K562 (cell line): Measurements from ENCODE around the gene LAPTM4A. TPM values are rescaled to one million over a fixed set of nuclear protein-coding genes. Genes with fewer than 3 reads are reported as not detected.
A peak's percentile ranks its signal among the peaks of the same experiment; 100 is the strongest.

Source experiments
- CEBPZ ChIP-seq: fragments of 150-350 bp; IDR thresholded peaks from 2 replicates; pipeline ENCODE4 v1.6.1; 2014; ENCODE audit warnings: low read depth, mild to moderate bottlenecking, low read length, borderline replicate concordance
- CXXC5 ChIP-seq: fragments of 250-450 bp; sonication (Bioruptor Pico); IDR thresholded peaks from 2 replicates; pipeline ENCODE4 v1.8.0; 2022; ENCODE audit warnings: inconsistent platforms, mild to moderate bottlenecking, moderate library complexity
- DIDO1 ChIP-seq: fragments of 450-650 bp; IDR thresholded peaks from 2 replicates; pipeline ENCODE4 v1.6.1; 2016; ENCODE audit warnings: low read depth, missing biosample characterization, missing genetic modification characterization
- EGR1 ChIP-seq: fragments of 450-650 bp; conservative IDR thresholded peaks from 2 replicates; pipeline ENCODE4 v1.6.1; 2017; ENCODE audit warnings: mild to moderate bottlenecking
- GTF3C2 ChIP-seq: IDR thresholded peaks from 3 replicates; pipeline ENCODE4 v1.6.1; 2011; ENCODE audit warnings: borderline replicate concordance, mild to moderate bottlenecking, moderate library complexity; ENCODE audit not compliant: insufficient read length; ENCODE audit errors: extremely low read depth
- HDAC1 ChIP-seq, 2 experiments: fragments of 450-650 bp; IDR thresholded peaks; 2 replicates each; pipeline ENCODE4 v1.6.1; 2016 to 2017; ENCODE audit warnings: inconsistent platforms in 1 of 2, mild to moderate bottlenecking in 1 of 2, moderate library complexity in 1 of 2
- HIVEP1 ChIP-seq: fragments of 250-450 bp; sonication (Bioruptor Pico); IDR thresholded peaks from 2 replicates; pipeline ENCODE4 v1.4.0; 2020; ENCODE audit warnings: mild to moderate bottlenecking
- IRF1 ChIP-seq: sonication (generic); formaldehyde crosslinking; IDR thresholded peaks from 2 replicates; pipeline ENCODE4 v1.8.0; 2022; ENCODE audit warnings: missing genetic modification reagents, mild to moderate bottlenecking, borderline replicate concordance
- MYBL2 ChIP-seq, 2 experiments: fragments of 450-650 bp in 1 of 2; sonication (generic) in 1 of 2; formaldehyde crosslinking in 1 of 2; IDR thresholded peaks; 2 replicates each; pipeline versions ENCODE4 v1.6.1 to v1.8.1; 2017 to 2022; ENCODE audit warnings: borderline replicate concordance in 1 of 2, inconsistent platforms in 1 of 2, low read depth in 1 of 2, mild to moderate bottlenecking in 1 of 2, missing genetic modification reagents in 1 of 2, moderate library complexity in 1 of 2
- NONO ChIP-seq, 2 experiments: fragments of 200-400 bp in 1 of 2; fragments of 450-650 bp in 1 of 2; formaldehyde crosslinking in 1 of 2; IDR thresholded peaks; 2 replicates each; pipeline ENCODE4 v1.6.1; 2017; ENCODE audit warnings: low read depth in 2 of 2, mild to moderate bottlenecking in 2 of 2, moderate library complexity in 2 of 2, low read length in 1 of 2
- NR2C1 ChIP-seq, 2 experiments: fragments of 450-650 bp; IDR thresholded peaks; 2 replicates each; pipeline ENCODE4 v1.6.1; 2017; ENCODE audit warnings: mild to moderate bottlenecking in 2 of 2, antibody characterized with exemption in 1 of 2, inconsistent platforms in 1 of 2, missing compliant biosample characterization in 1 of 2, missing genetic modification characterization in 1 of 2
- NUFIP1 ChIP-seq: fragments of 450-650 bp; IDR thresholded peaks from 2 replicates; pipeline ENCODE4 v1.6.1; 2018; ENCODE audit not compliant: partially characterized antibody
- PML ChIP-seq: IDR thresholded peaks from 2 replicates; pipeline ENCODE4 v1.6.1; 2012; ENCODE audit warnings: low read length, inconsistent platforms
- POLR3G ChIP-seq: IDR thresholded peaks from 2 replicates; pipeline ENCODE4 v1.6.1; 2011; ENCODE audit not compliant: insufficient read length, insufficient replicate concordance; ENCODE audit errors: extremely low read depth
- RAD51 ChIP-seq: fragments of 450-650 bp; IDR thresholded peaks from 2 replicates; pipeline ENCODE4 v1.7.1; 2016; ENCODE audit warnings: low read depth, mild to moderate bottlenecking, borderline replicate concordance
- ZFP1 ChIP-seq: fragments of 450-650 bp; formaldehyde crosslinking; IDR thresholded peaks from 2 replicates; pipeline ENCODE4 v1.4.0; 2020; ENCODE audit warnings: mild to moderate bottlenecking, mixed read lengths
- ZNF274 ChIP-seq: IDR thresholded peaks from 2 replicates; pipeline ENCODE4 v1.6.1; 2011; ENCODE audit warnings: low read depth, mild to moderate bottlenecking, low read length, moderate library complexity, borderline replicate concordance
- ZNF311 ChIP-seq: fragments of 250-450 bp; sonication (Bioruptor Pico); IDR thresholded peaks from 2 replicates; pipeline ENCODE4 v1.4.0; 2020; ENCODE audit warnings: mild to moderate bottlenecking, moderate library complexity
- ZNF316 ChIP-seq: fragments of 450-650 bp; IDR thresholded peaks from 2 replicates; pipeline ENCODE4 v1.6.1; 2016
- ZNF644 ChIP-seq: fragments of 200-800 bp; sonication (Bioruptor generic); IDR thresholded peaks from 2 replicates; pipeline ENCODE4 v1.6.1; 2016; ENCODE audit warnings: low read depth, missing genetic modification characterization, missing compliant biosample characterization
- ZNF780A ChIP-seq: fragments of 250-450 bp; sonication (Bioruptor Pico); IDR thresholded peaks from 2 replicates; pipeline ENCODE4 v1.5.0; 2021; ENCODE audit warnings: mild to moderate bottlenecking
- polyA plus RNA-seq, 8 experiments: library from polyadenylated mRNA; depleted of rRNA in 4 of 8; stranded (reverse) in 5 of 8; unstranded in 3 of 8; fragments of >200 nt; fragmentation: Nextera tagmentation in 2 of 8; fragmentation: Illumina TruSeq in 1 of 8; extraction: Ambion mirVana in 2 of 8; extraction: Trizol in 1 of 8; gene quantifications; 2 replicates each; pipeline versions ENCODE4 v1.2.1 to v1.2.3, GENCODE V29; 2011 to 2014; ENCODE audit warnings: inconsistent platforms in 1 of 8, missing spikeins in 1 of 8
- total RNA-seq, 7 experiments: library from RNA; depleted of rRNA in 6 of 7; stranded (reverse); fragments of >200 nt in 6 of 7; fragmentation: Illumina TruSeq in 2 of 7; extraction: Trizol in 2 of 7; gene quantifications; 2 replicates each; pipeline versions ENCODE4 v1.2.1 to v1.2.3, GENCODE V29; 2011 to 2021; ENCODE audit warnings: low replicate concordance in 1 of 7

The LAPTM4A gene
- total and polyA plus RNA-seq, 9 of the 15 experiments (the other 6 are each of a cell fraction or from before 2014, with no cell fraction given), result 13.4 to 157 (median 50.1) TPM

GRCh38 chr2:20089715-20090464, 38.5 kb upstream of the LAPTM4A start (continued):
- TF ChIP-seq CXXC5 (CRISPR knock-in tag) (peak; percentile 72), GTF3C2 (no peak), CEBPZ (no peak), MYBL2 (IDR thresholded peaks at IDR 0.05; ENCODE audit: low read depth) (no peak), MYBL2 (CRISPR knock-in tag; IDR thresholded peaks at IDR 0.05; ENCODE audit: borderline replicate concordance) (no peak), NR2C1 (IDR thresholded peaks at IDR 0.05) (no peak), NR2C1 (tag; IDR thresholded peaks at IDR 0.05) (peak; percentile 33; the same call in 1 of the 2 replicates), IRF1 (CRISPR knock-in tag) (no peak), NONO (IDR thresholded peaks at IDR 0.05; ENCODE audit: low read depth in 2 of 2, low read length in 1 of 2) (no peak), ZNF644 (tag) (peak; percentile 78), ZFP1 (no peak), NUFIP1 (no peak), HDAC1 (IDR thresholded peaks at IDR 0.05) (no peak), EGR1 (no peak), POLR3G (no peak), ZNF311 (no peak), HIVEP1 (no peak), DIDO1 (tag) (no peak), ZNF274 (no peak), PML (peak; percentile 58; the same call in 1 of the 2 replicates), ZNF316 (no peak), RAD51 (no peak), ZNF780A (CRISPR knock-in tag) (no peak)
